Activated CD4-positive, alpha-beta T cell treated with anti-CD3 and anti-CD28 coated beads, Interleukin-2, amount 10 ng/mL, durations not matched to agents 24 days and 14 days (primary cell): ENCODE results near the gene RALGPS1. TPM values are rescaled to one million over a fixed set of nuclear protein-coding genes. Genes with fewer than 3 reads are reported as not detected.

Experiments used
- DNase-seq: peaks from one replicate; pipeline ENCODE4 v3.0.0; 2022
- H3K27ac Mint-ChIP-seq: one replicate; pipeline ENCODE4 v1.8.0; 2022; ENCODE audit warnings: mild to moderate bottlenecking, mixed read lengths
- H3K27me3 Mint-ChIP-seq: one replicate; pipeline ENCODE4 v1.8.0; 2022; ENCODE audit warnings: mixed read lengths
- H3K36me3 Mint-ChIP-seq: one replicate; pipeline ENCODE4 v1.8.0; 2022; ENCODE audit warnings: low read depth, mild to moderate bottlenecking, mixed read lengths
- H3K4me1 Mint-ChIP-seq: one replicate; pipeline ENCODE4 v1.8.0; 2021; ENCODE audit warnings: mixed read lengths
- H3K4me3 Mint-ChIP-seq: one replicate; pipeline ENCODE4 v1.8.0; 2022; ENCODE audit warnings: mild to moderate bottlenecking, moderate library complexity, mixed read lengths
- H3K9me3 Mint-ChIP-seq: one replicate; pipeline ENCODE4 v1.8.0; 2021; ENCODE audit warnings: mixed read lengths
- intact Hi-C: fragments of 100-400 bp; cut with micrococcal nuclease; formaldehyde crosslinking; loops from one replicate; pipeline ENCODE4 v1.15.1; 2023
- total RNA-seq: library from RNA; stranded (reverse); gene quantifications from 2 replicates; pipeline ENCODE4 v1.2.3, GENCODE V29; 2022

RALGPS1 gene
- total RNA-seq, 1 donor from 2014 or later, result 2.0 TPM

DNA sequence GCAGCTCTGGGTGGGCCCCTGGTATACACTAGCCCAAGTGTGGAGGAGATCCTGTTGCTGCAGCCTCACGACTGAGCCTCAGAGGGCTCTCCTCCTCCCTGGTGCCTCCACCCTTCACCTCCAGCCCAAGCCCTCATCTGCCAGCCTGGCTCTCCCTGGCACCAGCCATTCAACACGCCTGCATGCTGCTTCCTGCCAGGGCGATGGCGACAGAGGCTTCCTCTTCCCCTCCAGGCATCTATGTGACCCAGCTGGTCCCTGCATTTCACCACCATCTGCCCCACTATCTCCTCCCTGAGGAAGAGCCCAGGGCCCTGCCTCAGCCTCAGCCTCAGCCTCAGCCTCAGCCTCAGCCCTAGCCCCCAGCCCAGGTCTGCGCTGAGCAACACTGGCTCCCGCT is 262.6 kb downstream of the RALGPS1 start:
- Mint-ChIP-seq H3K4me1 (peaks cover 3% of the 10 kb centered on the region), H3K27ac (no peak overlapping the region), H3K4me3 (no peak overlapping the region), H3K27me3 (peaks cover 2% of the 10 kb centered on the region), H3K9me3 (no peaks in the 10 kb centered on the region), H3K36me3 (no peaks in the 10 kb centered on the region)
- intact Hi-C loops, result no loop called here
- no peak for DNase-seq

DNA sequence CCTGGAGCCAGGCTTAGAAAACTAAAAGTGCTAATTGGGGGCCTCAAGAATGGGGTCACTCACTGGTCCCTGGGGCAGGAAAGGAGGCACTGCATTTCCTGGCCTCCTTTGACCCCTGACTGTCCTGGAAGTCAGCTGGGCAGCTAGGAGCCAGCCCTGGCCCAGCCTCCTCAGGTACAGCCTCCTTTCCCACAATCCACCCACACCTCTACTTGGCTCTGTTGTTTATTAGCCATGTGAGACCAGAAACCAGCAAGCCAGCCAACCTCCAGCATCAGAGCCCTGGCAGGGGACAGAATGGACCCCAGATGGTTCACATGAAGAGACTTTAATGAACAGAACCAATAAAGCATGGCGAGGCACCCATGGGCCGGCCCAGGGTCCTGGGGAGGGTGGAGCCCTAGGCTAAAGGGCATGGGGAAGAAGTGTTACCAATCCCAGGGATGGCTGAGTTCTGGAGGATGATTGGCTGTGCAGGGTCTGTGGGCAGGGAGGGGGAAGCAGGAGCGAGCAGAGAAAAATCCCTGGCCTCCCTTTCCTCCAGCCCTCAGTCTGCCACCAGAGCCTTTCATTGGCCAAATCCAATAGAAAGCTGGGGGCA is 263.2 kb downstream of the RALGPS1 start:
- H3K9me3 Mint-ChIP-seq, result no peaks in the 10 kb centered on the region
- DNase-seq, result no peak
- intact Hi-C loops, result no loop called here
- no peaks in the 10 kb centered on the region for H3K36me3 Mint-ChIP-seq
- H3K4me1 Mint-ChIP-seq, result peaks cover 3% of the 10 kb centered on the region
- no peak overlapping the region for H3K27ac Mint-ChIP-seq
- H3K4me3 Mint-ChIP-seq, result no peak overlapping the region
- peaks cover 2% of the 10 kb centered on the region for H3K27me3 Mint-ChIP-seq

DNA sequence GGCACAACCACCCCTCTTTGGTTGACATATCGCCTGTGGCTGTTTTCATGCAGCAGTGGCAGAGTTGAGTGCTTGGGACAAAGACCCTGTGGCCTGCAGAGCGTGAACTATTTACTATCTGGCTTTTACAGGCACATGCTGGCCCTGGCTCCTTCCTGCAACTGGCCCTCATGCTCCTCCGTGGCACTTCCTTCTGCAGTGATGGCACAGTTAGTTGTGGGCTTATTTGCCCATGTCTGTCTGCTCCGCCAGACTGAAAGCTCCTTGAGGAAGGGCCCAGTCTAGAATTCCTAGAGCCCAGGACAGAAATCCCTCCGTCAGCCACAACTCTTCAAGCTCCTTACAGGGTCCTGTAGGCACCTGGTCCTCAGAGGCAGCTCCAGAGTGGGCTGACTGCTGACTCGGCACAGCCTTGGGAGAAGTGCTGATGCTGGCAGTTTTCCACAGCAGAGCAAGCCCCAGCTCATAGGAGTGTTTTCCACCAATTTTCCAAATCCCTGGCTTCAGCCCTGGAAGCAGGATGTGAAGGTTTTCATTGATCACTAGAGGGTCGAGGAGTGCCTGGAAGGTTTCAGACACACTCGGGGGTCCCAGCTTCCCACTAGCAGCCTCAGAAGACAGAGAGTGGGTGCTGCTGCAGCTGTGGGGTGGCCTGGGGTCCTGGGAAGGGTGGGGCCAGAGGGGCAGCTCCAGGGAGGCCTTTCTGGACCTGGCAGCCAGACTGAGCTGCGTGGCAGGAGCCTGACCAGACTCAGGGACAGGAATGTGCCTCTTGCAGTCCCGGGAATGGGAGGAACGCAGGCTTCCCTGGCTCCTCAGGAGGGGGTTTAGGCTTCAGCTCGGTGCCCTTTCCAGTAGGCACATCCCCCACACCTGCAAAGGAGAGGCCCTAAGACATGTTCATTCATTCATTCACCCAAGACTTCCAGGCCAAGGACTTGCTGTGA is 264.4 kb downstream of the RALGPS1 start:
- intact Hi-C loops, result no loop called here

DNA sequence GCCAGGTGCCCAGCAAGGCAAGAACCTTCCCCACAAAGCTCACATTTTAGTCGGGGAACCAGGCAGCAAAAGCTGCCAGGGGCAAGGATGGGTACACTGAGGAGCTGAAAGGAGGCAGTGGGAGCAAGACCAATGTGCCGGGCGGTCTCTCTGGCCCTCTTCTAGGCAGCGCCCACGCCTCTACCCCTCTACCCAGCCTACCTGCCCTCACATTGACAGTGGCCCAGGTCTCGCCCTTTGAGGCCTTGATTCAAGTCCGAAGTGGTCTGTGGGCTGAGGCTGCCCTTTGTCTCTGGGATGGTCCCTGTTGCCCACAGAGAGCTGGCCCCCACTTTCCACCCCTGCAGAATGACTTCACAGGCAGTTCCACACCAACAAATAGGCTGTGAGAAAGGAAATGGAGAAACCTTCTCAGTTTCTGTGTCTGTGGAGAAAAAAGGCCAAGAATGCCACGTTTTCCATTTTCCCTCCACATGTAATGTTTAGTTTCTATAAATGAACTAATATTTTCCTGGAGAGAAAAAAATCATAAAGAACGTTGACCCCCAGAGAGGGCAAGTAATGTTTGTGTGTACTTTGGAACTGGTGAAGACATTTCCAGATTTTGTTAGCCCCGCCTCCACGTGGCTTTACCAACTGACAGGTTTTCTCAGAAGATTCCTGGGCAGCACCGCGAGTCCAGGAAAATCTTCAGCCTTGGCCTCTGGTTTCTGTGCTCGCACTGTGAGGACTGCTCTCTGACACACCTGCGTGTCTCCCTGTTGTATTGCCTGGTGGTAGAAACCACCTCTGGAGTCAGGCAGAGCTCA is 265.3 kb downstream of the RALGPS1 start:
- no peak for DNase-seq

More for the DNA sequence above, 264.4 kb downstream of the RALGPS1 start:
- no peaks in the 10 kb centered on the region for H3K9me3 Mint-ChIP-seq
- H3K4me3 Mint-ChIP-seq, result no peak overlapping the region
- H3K4me1 Mint-ChIP-seq, result peaks cover 3% of the 10 kb centered on the region
- no peak overlapping the region for H3K27ac Mint-ChIP-seq
- DNase-seq, result no peak
- no peaks in the 10 kb centered on the region for H3K27me3 Mint-ChIP-seq
- H3K36me3 Mint-ChIP-seq, result no peaks in the 10 kb centered on the region

DNA sequence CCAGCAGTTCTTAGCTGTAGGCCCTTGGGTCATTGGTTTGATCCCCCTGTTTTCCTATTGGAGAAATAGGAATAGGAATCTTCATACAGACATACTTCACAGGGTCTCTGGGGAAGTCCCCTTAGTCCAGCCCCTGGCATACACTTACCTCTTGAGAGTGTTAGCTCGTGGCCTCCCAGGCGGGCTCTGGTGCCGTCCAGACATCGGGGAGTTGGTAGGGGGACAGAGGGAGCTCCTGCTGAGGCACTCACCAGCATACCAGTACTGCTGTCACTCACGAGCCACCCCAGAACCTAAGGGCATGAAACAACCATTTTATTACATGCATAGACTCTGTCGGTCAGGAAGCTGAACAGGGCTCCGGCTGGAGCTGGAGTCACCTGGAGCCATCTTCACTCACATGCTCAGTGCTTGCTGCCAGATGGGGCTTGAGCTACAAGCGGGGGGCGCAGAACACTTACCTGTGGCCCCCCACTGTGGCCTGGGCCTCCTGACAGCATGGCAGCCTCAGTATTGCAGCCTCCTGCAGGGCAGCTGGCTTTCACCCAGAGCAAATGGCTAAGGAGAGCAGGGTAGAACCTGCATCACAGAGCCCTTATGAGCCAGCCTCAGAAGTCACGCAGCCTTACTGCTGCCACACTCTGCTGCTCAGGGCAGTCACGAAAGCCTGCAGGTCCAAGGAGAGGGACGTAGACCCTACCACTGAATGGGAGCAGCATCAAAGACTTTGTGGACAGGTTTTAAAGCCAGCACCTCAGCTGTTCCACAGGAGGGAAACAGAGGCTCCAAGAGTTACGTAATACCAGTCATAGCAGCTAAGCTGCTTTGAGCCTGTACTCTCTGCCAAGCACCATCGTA is 266.1 kb downstream of the RALGPS1 start:
- Mint-ChIP-seq H3K4me3 (no peak overlapping the region), H3K4me1 (no peaks in the 10 kb centered on the region), H3K9me3 (no peaks in the 10 kb centered on the region), H3K36me3 (no peaks in the 10 kb centered on the region), H3K27me3 (no peaks in the 10 kb centered on the region), H3K27ac (no peak overlapping the region)
- intact Hi-C loops, result no loop called here
- DNase-seq, result no peak

More for the DNA sequence above, 265.3 kb downstream of the RALGPS1 start:
- no peaks in the 10 kb centered on the region for H3K27me3 Mint-ChIP-seq
- no peak overlapping the region for H3K4me3 Mint-ChIP-seq
- no peaks in the 10 kb centered on the region for H3K36me3 Mint-ChIP-seq
- intact Hi-C loops, result no loop called here
- no peaks in the 10 kb centered on the region for H3K4me1 Mint-ChIP-seq
- no peak overlapping the region for H3K27ac Mint-ChIP-seq
- no peaks in the 10 kb centered on the region for H3K9me3 Mint-ChIP-seq

DNA sequence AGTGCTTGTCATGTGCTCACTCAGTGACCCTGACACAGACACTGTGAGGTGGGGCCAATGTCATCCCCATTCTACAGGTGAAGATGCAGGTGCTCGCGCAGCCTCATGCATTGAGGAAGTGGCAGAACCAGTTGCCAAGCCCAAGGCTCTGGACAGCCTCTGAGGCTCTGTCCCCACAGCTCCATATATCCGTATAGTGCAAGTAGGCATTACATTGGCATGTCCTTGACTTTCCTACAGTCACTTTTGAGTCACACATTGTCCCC is 266.7 kb downstream of the RALGPS1 start:
- Mint-ChIP-seq H3K9me3 (no peaks in the 10 kb centered on the region), H3K27me3 (no peaks in the 10 kb centered on the region), H3K36me3 (no peaks in the 10 kb centered on the region), H3K4me1 (no peaks in the 10 kb centered on the region), H3K4me3 (no peak overlapping the region), H3K27ac (no peak overlapping the region)
- intact Hi-C loops, result no loop called here
- no peak for DNase-seq

DNA sequence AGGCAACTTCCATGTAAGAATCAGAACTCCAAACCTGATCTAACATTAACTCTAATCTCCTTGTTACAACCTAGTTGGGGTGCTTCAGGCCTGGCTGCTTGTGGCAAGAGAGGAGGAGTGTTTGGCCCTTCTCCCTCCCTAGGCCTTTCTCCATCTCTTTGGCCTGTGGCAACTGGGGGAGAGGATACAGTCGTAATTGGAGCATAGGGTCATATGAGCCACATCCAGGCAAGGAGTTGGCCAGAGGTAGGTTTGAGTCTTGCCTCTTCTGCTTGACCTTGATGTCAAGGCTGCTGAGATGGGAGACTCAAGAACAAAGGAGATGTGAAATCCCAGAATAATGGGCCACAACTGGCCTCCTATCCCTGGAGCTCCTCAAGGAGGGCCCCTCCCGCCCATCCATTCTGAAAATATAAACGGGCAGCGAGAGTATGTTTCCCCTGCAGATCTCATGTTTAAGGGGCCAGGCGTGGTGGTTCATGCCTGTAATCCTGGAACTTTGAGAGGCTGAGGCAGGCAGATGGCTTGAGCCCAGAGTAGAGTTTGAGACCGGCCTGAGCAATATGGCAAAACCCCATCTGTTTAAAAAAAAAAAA is 267.1 kb downstream of the RALGPS1 start:
- intact Hi-C loops, result no loop called here
- H3K36me3 Mint-ChIP-seq, result no peaks in the 10 kb centered on the region
- no peak overlapping the region for H3K27ac Mint-ChIP-seq
- H3K27me3 Mint-ChIP-seq, result peaks cover 2% of the 10 kb centered on the region
- no peaks in the 10 kb centered on the region for H3K4me1 Mint-ChIP-seq
- no peak for DNase-seq
- H3K9me3 Mint-ChIP-seq, result no peaks in the 10 kb centered on the region
- no peak overlapping the region for H3K4me3 Mint-ChIP-seq

DNA sequence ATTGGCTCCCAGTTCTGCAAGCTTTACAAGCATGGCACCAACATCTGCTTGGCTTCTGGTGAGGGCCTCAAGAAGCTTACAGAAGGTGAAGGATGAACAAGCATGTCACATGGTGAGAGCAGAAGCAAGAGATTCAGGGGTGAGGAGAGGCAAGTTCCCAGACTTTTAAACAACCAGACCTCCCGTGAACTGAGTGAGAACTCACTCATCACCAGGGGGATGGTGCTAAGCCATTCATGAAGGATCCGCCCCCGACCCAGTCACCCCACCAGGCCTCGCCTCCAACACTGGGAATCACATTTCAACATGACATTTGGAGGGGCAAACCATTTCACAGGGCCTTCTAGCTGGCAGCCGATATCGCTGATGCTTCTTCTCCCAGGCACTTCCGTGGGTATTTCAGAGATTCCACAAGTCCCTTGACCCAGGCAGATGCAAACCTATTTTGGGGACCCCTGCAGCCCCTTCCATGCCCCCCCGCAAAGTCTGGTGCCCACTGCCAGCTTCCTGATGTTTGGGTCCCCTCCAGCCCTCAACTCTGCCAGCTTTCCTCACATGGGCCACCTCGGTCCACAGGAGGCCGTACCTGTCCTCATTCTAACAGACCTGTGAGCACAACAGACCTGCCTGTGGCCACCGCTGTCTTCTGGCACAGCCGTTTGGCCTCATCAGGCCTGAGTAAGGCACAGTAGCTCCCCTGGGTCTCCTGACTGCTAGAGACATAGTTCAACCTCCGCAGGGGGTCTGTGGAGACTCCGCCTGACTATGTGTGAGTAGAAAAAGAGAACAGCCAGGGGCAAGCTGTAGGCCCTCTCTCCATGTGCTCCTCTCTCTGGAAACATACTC is 268.5 kb downstream of the RALGPS1 start:
- H3K4me1 Mint-ChIP-seq, result no peaks in the 10 kb centered on the region
- H3K9me3 Mint-ChIP-seq, result no peaks in the 10 kb centered on the region

DNA sequence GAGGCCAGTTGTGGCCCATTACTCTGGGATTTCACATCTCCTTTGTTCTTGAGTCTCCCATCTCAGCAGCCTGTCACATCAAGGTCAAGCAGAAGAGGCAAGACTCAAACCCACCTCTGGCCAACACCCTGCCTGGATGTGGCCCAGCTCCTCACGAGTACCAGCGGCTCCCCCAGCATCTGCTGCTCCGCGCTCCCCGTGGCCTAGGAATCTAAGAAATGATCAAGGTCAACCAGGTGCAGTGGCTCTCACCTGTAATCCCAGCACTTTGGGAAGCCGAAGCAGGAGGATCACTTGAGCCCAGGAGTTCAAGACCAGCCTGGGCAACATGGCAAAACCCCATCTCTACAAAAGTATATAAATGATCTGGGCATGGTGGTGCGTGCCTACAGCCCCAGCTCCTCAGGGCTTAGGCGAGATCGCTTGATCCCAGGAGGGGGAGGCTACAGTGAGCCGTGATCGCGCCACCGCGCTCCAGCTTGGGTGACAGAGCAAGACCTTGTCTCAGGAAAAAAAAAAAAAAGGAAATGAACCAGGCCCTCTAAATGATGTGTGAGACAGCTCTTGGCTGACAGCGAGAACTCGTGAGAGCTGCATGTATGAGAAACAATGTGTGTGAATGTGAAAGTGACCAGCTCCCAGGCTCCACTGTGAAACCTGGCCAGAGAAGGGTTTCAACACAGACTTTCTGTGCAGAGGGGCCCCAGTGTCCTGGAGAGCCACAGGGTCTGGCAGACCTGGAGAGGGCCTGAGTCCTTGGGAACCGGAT is 269.4 kb downstream of the RALGPS1 start:
- Mint-ChIP-seq H3K27me3 (peaks cover 4% of the 10 kb centered on the region), H3K9me3 (no peaks in the 10 kb centered on the region), H3K36me3 (no peaks in the 10 kb centered on the region), H3K27ac (no peak overlapping the region), H3K4me3 (no peak overlapping the region), H3K4me1 (peaks cover 2% of the 10 kb centered on the region)
- no peak for DNase-seq
- intact Hi-C loops, result no loop called here

More for the DNA sequence above, 268.5 kb downstream of the RALGPS1 start:
- peaks cover 3% of the 10 kb centered on the region for H3K27me3 Mint-ChIP-seq
- no peaks in the 10 kb centered on the region for H3K36me3 Mint-ChIP-seq
- no peak overlapping the region for H3K27ac Mint-ChIP-seq
- DNase-seq, result no peak
- no peak overlapping the region for H3K4me3 Mint-ChIP-seq
- intact Hi-C loops, result no loop called here

DNA sequence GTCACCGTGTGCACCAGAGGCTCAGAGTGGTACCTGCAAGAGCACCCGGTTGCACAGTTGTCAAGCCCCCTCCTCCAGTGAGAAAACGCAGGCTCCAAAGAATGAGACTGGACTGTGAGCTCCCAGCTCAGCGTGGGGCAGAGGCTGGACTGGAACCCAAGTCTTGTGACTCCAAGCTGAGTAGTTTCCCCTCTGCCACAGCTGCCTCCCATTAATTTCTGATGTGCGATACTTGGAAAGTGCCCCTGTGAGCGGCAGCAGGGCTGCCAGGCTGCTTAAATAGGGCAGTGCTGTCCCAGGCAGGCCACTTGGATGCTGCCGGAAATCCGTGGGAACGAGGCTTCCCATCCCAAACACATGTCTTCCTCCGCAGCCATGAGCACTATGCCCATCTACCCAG is 270.1 kb downstream of the RALGPS1 start:
- Mint-ChIP-seq H3K4me1 (peaks cover 3% of the 10 kb centered on the region), H3K36me3 (no peaks in the 10 kb centered on the region), H3K27me3 (peaks cover 5% of the 10 kb centered on the region), H3K27ac (no peak overlapping the region), H3K9me3 (no peaks in the 10 kb centered on the region), H3K4me3 (no peak overlapping the region)
- intact Hi-C loops, result no loop called here
- no peak for DNase-seq

DNA sequence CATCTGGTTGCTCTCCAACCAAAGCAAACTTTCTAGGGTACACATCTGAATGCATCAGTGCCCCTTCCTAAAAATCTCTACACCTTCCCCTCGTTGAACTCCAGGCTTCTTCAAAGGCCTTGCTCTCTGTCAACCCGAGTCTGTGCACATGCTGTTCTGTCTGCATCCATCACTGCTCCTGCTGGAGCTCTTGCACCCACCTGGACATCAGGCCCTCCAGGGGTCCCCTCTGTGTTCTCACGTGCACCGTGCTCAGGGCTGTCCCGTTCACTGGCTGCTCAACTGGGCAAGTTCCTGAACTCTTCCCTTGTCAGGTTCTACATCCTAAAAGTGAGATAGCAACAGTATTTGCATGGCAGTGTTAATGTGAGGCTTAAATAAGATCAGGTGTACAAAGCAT is 270.6 kb downstream of the RALGPS1 start:
- H3K4me1 Mint-ChIP-seq, result peaks cover 3% of the 10 kb centered on the region
- no peak for DNase-seq
- no peaks in the 10 kb centered on the region for H3K36me3 Mint-ChIP-seq
- H3K27me3 Mint-ChIP-seq, result peaks cover 5% of the 10 kb centered on the region
- no peak overlapping the region for H3K27ac Mint-ChIP-seq
- intact Hi-C loops, result no loop called here
- H3K4me3 Mint-ChIP-seq, result no peak overlapping the region
- no peaks in the 10 kb centered on the region for H3K9me3 Mint-ChIP-seq
